Hepatic stellate cell (primary cell): ENCODE measurements around the gene AURKB.
"Not testable (repeated sequence)": the region's sequence is repeated elsewhere in the genome, so short reads cannot be mapped to it uniquely, and the experiment has no call there.

Experiments used
- DNase-seq: peaks from one replicate; pipeline ENCODE4 v3.0.0; 2011; ENCODE audit warnings: low spot score

AURKB gene

DNA sequence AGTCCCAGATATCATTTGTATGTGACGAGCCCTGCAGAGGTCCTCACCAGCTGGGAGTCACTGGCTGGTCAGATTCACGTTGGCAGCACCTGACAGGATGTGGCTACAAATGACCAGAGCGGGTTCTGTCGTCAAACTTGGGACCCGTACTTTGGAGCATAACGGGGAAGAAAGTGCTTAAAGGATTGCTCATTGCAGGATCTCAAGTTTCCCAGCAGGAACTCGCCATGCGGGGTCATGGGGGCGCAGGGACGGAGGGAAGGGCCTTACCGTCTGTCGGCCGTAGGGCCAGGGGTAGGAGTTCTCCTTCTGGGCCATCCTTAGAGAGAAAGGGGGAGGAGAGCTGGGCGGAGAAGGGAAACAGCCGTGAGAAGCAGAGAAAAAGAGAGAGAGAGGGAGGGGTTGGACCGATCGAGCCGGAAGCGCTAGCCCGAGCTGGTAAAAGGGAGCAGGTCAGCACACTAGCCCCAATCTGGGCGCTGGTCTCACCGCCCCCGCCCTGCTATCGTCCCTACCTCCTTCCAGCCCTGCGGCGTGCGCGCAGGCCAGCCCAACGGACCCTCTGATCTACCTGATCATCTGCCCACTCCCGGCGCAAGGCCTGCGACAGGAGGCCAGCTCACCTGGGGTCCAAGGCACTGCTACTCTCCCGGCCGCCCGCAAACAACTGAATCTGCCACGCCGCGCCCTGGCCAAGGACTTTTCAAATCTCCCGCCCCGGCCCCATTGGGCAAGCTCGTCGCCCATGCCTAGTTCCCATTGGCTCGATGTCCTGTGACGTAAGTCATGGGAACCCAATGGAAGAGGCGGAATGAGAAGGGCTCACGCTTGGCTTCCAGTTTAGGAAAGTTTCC is at the start of gene AURKB:
Gene AURKB (minus strand): TSS at position 669 of the 854 bp plus-strand sequence. CDS start 351 bp downstream, at position 318.
- peak; percentile 98 for DNase-seq

DNA sequence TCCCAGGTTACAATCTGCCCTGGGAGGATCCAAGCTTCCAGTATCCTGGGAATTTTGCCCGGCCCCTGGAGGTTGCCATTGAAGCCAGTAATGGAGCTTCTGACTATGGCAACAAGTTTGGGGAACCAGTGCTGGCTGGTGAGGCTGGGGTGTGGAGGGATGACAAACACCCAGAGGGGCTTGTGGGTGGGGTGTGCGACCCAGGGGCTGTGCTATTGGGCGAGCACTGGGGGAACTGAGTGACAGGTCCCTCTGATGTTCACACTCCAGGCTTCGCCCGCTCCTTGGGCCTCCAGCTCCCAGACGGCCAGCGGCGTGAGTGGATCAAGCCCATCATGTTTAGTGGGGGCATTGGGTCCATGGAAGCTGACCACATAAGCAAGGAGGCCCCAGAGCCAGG is 47.4 kb upstream of the AURKB start:
- no peak for DNase-seq

DNA sequence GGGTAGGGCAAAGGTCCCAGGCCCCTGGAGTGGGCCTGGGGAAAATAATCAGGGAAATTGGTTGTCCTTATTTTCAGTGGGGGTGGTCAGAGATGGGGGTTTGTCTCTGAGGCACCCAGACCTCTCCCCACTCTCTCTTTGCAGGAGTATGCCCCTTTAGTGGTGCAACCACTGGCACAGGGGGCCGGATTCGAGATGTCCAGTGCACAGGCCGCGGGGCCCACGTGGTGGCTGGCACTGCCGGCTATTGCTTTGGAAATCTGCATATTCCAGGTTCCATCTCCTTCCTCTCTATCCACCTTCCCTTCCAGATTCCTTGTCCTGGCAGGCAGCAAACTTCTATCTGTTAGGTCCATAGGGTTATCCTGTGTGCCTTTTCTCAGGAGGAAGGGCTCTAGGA is 46.3 kb upstream of the AURKB start:
- DNase-seq = no peak

DNA sequence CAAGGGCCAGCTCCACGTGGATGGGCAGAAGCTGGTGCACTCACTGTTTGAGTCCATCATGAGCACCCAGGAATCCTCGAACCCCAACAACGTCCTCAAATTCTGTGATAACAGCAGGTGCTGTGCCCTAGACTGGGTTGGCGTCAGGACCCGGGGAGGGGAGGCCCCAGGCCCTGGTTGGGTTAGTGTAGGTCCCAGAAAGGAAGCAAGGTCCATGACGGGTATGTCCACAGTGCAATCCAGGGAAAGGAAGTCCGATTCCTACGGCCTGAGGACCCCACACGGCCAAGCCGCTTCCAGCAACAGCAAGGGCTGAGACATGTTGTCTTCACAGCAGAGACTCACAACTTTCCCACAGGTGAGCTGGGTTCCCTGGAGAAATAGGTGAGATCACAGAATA is 45.9 kb upstream of the AURKB start:
- no peak for DNase-seq

DNA sequence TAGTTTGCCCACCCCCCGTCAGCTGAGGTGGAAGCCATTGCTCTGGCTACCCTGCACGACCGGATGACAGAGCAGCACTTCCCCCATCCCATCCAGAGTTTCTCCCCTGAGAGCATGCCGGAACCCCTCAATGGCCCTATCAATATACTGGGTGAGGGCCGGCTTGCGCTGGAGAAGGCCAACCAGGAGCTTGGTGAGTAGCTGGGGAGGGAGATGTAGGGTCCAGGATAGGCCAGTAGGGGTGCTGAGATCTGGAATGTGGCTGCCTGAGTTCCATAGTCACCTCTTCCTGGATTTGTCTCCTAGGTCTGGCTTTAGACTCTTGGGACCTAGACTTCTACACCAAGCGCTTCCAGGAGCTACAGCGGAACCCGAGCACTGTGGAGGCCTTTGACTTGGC is 45.1 kb upstream of the AURKB start:
- no peak for DNase-seq

DNA sequence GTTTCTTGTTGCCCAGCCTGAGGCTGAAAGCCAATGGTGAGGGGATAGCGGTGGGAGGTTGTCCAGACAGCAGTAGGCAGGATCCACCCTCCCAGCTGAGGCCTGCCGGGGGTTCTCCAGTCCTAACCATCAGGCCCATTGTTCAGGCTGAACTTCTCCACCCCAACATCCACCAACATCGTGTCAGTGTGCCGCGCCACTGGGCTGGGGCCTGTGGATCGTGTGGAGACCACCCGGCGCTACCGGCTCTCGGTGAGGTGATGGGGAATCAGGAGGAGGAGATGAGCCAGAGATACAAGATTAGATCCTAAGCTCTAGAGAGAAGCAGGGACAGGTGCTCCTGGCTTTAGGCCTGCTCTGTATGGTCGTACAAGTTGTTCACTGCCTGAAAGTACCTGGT is 44.5 kb upstream of the AURKB start:
- DNase-seq = no peak

DNA sequence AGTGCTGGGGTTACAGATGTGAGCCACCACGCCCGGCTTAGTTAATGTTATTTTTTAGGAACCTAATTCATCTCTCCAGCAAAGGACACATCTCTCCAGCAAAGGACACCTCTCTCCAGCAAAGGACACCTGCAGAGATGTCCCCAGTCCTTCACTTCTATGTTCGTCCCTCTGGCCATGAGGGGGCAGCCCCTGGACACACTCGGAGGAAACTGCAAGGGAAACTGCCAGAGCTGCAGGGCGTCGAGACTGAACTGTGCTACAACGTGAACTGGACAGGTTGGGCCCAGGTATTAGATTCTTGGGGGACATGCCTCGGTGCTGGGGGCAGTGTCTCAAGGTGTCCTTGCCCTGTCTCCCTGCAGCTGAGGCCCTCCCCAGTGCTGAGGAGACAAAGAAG is 43.4 kb upstream of the AURKB start:
- DNase-seq = peak; percentile 27

DNA sequence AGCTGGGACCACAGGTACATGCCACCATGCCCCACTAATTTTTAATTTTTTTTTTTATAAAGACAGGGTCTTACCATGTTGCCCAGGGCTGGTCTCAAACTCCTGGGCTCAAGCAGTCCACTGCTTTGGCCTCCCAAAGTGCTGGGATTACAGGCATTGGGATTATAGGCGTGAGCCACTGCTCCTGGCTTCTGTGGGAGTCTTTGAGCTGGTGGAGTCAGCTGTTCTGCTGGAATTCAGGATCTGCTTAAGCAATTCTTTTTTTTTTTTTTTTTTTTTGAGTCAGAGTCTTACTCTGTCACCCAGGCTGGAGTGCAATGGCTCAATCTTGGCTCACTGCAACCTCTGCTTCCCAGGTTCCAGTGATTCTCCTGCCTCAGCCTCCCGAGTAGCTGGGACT is 41.0 kb upstream of the AURKB start:
- DNase-seq = not testable (repeated sequence)

DNA sequence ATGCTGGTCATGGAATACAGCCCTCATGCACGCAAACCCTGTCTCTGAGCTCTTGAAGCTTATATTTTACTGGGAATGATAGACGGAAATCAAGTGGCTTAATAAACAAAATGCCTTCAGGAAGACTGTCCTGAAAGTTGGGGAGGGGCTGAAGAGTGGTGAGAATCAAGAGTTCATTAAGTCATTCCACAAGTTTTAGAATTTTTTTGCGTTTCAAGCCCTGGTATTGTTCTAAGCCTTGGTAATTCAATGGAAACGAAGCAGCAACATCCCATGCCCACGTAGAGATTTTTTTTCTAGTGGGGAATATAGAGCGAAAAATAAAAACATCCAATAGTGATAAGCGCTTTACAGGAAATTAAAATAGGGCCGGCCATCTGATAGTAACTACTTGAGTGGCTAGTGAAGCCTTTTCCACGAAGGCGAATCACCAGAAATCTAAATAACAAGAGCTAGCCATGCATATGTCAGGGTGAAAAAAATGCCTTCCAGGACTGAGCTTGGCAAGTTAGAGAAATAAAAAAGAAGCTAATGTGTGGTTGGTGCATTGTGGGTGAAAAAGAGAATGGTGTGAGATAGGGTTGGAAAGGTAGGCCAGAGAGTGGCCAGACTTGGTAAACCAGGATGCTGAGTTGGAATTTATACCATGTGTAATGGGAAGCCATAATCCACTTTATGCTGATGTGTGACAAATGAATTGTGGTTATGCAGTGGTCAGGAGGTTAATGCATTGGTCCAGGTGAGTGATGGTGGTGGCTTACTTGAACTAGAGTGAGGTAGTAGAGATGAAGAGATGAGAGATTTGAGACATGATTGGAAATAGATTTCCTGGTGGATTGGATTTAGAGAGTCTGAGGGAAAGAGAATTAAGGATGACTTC is 39.5 kb upstream of the AURKB start:
- no peak for DNase-seq

DNA sequence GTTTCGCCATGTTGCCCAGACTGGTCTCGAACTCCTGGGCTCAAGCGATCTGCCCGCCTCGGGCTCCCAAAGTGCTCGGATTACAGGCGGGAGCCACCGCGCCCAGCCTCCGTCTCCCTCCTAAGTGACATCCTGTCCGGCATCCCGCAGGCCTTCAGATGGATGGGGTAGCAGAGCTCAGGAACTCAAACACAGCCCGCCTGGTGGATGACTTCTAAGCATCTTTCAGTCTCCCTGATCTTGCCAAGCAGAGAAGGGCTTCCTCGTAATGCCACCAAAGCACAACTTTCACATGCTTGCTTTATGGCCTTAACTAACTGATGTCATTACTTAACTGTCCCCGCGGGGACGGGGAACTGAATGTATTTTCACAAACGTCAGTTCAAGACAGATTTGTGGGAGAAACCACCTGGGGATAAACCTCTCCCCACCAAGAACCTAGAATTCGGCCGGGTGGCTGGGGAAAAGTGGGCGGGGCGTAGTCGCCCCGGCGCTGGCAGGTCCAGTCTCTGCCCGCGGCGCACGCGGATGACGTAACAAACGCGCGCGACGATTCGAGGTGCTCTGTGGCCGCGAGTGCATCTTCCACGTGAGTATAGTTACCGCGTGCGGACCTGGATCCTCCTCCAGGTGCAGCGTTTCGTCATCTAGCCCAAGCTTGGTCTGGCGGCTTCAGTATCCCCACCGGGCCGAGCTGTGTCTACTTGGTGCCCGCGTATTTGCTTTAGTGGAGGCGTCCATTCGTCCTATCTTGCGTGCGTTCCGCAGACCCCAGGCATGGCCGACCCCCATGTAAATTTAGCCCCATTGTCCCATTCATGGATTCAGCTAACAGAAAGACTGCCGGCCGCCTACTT is 38.6 kb upstream of the AURKB start, which contains the start of gene PFAS:
Gene PFAS (plus strand): TSS at position 539 of the 857 bp plus-strand sequence. CDS start 4,649 bp downstream, outside the sequence.
- peak; percentile 94 for DNase-seq

DNA sequence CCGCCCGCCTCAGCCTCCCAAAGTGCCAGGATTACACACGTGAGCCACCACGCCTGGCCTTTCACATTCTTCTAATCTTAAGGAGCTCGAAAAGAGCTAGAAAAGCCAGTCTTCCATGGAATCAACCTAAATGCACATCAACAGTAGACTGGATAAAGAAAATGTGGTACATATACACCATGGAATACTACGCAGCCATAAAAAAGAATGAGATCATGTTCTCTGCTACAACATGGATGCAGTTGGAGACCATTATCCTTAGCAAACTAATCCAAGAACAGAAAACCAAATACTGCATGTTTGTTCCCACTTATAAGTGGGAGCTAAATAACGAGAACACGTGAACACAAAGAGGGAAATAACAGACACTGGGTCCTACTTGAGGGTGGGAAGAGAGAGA is 34.4 kb upstream of the AURKB start:
- DNase-seq = no peak

DNA sequence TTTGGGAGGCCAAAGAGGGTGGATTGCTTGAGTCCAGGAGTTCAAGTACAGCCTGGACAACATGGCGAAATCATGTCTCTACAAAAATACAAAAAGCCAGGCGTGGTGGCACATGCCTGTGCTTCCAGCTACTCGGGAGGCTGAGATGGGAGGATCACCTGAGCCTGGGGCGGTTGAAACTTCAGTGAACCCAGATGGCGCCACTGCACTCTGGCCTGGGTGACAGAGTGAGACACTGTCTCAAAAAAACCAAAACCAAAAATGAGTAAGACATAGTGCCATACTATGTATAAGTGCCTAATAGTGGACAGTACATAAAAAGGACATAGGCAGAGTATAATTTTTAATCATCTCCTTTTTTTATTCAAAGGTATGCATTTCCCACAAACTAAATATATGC is 33.5 kb upstream of the AURKB start:
- no peak for DNase-seq

DNA sequence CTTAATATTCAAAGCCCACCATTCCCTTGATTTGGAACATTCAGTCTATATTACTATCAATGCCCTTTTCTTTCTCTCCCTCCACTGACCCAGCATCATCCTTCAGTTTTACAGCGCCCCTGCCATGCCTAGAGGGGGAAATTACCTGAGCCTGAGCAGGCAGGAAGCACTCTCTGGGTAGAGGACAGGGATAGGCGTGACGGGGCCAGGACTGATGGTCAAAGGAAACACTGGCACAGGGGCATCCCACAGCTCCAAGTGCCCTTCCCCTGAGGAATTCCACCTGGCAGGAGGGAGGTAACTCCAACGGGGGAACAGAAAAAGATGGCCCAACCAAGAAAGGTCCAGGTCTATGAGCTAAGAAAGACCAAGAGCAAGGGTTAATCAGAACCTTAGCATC is 27.5 kb upstream of the AURKB start:
- DNase-seq = no peak

DNA sequence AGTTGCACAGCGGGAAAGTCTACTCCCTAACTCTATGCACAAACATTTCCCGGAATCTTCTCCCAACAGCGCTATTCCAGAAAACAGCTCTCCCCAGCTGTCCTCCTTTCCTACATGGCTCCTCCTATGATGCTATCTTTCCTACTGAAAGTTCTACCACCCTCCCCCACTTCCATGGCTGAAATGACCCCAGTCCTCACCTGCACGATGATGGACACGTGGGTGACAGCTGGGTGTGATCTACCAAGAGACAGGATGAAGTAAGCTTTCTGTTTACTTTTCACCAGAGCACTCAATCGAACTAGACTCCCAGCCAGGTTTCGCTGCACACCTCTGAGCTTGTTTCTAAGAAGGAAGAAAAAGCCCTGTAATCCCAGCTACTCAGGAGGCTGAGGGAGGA is 26.8 kb upstream of the AURKB start:
- DNase-seq = no peak

DNA sequence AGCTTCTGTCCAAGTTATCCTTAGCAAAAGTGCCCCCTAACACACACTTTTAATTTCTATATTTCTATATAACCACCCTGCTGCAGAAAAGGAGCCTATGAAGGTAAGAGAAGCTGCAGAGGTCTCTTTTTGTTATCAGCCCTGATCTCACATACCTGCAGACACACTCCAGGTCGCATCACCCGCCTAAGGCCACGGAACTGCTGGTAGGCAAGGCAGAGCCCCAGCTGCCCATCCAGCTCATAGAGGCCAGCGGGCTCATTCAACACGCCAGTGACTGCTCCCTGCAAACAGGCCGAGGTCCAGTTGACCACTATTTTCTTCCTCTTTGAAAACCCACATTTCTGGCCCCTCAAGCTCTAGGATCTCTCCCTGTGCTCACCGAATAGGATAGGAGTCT is 25.3 kb upstream of the AURKB start:
- no peak for DNase-seq

DNA sequence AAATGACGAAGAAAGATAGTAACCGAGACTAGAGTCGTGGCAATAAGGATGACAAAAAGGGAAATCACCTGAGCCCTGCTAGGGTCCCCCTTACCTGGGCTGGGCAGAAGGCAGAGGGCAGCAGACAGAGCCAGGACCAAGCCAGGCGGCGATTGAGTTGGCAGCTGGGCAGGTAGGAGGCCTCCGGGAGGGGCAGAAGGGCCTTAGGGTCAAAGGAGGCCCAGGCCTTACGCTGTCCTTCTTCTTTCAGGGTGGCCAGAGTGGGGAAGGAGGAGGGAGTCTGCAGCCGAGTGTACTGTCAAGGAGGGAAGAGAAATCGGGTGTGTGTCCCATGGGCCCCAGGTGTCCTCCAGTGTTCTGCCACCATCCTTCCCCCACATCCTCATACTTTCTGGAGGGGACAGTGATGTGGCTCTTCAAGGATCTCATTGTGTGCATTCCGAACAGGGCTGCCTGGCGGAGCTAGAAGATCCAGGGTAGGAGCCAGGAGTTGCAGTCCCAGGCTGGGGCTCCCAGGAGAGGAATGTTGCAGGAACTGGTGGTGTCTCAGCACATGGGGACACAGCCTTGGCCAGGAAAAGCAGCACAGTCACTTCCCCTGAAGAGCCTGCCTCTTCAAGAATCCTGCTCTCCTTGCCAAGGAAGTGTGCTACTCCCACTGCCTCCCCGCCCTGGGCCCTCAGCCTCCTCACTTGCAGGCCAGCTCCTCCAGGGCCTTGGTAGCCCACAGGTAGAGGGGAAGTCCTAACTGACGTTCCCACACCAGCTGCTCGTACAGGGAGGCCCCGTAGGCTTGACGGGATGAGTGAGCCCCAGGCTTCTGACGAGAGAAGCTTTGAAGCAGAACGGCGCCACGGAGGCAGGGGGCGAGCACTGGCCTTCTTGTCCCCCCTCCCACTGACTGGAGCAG is 24.2 kb upstream of the AURKB start:
- DNase-seq = no peak

DNA sequence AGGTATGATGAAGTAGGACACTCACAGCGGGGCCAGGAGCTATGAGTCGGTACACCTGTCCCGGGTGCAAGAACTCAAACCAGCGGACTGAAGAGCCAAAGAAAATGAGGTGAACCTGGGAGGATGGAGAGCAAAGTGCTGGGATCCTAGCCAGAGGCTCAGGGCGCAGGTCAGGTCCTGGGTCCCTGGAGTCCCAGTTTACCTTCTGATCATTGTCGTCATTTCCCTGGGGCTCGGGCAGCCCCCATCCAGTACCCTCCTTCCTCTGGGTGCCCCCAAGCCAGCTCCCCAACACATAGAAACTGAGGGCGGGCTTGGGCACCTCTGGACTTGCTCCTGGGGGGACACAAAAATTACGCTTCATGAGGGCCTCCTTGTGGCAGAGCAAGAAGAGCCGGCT is 21.3 kb upstream of the AURKB start:
- DNase-seq = no peak

DNA sequence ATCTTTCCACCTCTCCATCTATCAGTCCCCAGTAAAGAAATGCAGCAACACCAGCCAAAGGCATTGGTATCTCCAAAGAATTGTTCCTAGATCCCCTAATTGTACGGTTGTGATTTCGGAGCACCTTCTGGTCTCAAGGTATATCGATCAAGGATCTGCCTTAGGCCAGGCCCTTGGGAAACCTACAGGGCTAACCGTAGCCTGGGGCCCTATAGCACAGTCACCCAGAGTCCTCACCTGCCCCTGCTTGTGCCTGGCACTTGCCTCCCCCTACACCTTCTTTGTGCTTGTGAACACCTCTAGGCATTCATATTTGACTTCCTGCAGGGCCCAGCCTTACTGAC is 16.8 kb upstream of the AURKB start:
- no peak for DNase-seq

DNA sequence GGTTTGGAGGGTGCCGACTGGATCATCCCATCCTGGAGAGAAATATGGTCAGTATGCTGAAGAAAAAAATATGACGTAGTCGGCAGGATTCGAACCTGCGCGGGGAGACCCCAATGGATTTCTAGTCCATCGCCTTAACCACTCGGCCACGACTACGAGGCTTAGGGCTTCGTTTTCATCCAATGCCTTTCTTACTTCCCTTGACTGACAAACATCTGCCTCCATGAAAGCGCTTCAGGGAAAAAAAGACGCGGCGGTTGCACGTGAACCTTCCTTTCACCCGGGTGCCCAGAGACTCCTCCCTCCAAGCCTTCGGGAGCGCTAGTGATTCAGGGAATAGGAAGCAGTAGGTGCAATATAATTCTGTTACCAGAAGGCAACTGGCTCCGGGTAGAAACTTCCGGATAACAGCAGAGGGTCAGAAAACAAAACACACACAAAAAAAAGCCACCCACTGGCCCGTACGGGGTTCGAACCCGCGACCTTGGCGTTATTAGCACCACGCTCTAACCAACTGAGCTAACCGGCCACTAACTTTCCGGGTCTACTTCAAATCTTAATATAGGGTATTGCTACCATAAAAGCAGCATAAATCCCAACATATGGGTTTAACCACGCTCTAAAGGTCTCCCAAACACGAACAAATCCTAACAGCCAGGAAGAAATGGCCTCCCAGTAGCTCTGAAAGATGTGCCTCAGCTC is 16.3 kb upstream of the AURKB start:
- DNase-seq = peak; percentile 76

DNA sequence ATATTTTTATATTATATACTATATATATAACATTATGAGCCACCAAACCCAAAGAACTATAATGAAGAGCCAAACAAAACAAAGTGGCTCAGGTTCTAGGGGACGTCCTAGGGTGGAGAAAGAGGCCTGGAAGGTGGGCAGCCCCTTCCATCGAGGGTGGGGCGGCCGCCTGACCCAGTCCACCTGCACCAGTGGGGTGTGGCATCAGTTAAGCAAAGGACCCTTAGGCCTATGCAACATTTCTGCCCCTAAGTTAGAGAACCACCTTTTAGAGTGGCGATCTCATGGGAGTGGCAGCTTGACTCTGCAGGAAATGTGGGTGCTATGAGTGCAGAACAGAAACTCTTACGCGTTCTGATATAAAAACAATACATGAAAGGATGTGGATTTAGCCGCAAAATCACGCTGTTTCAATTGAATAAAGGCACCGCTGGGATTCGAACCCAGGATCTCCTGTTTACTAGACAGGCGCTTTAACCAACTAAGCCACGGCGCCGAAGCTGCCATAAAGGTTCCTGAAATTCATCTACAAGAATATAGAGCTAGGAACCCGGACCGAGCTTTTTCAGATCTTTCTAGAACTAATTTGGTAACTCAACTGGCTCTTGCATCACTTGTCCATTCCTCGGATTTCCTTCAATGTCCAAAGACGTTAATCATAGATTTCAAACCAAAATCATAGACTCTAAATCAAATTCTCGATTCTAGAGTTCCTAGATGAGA is 15.6 kb upstream of the AURKB start:
- peak; percentile 42 for DNase-seq
